Caco-2 (cell line): ENCODE data around the gene INSM2. TPM values are rescaled to one million over a fixed set of nuclear protein-coding genes. Genes with fewer than 3 reads are reported as not detected.

Experiments used
- BruUV-seq: library from RNA; stranded (reverse); fragments of 400-500 nt; replicated peaks from 2 replicates; lab custom pipeline; 2021; lab: Mats Ljungman, UMichigan
- CTCF ChIA-PET: fragments of 300-600 bp; sonication (Branson Sonifier 250); formaldehyde crosslinking; loops from one replicate; lab custom pipeline; 2022; ENCODE audit warnings: antibody characterized with exemption; lab: Charles Lee
- POLR2A ChIA-PET: fragments of 300-600 bp; sonication (Branson Sonifier 250); formaldehyde crosslinking; loops from one replicate; lab custom pipeline; 2022; ENCODE audit warnings: antibody characterized with exemption; lab: Charles Lee
- DNase-seq, 2 experiments: peaks; one replicate each; pipeline versions ENCODE4 v3.0.0 to v3.0.0-alpha.2; 2020 to 2022
- H3K27me3 ChIP-seq: replicated peaks from 2 replicates; pipeline ENCODE4 v1.6.0; 2011; ENCODE audit warnings: low read length; ENCODE audit not compliant: control insufficient read depth, insufficient read depth
- H3K36me3 ChIP-seq: 2 replicates; pipeline ENCODE4 v1.5.1; 2011; ENCODE audit warnings: low read length; ENCODE audit not compliant: control insufficient read depth, insufficient read depth
- H3K4me1 ChIP-seq: fragments of 250-450 bp; sonication (Bioruptor Pico); 2 replicates; pipeline ENCODE4 v1.5.1; 2020; ENCODE audit warnings: mild to moderate bottlenecking
- H3K4me3 ChIP-seq: 2 replicates; pipeline ENCODE4 v1.5.1; 2011; ENCODE audit warnings: low read depth, mild to moderate bottlenecking, control low read depth, low read length
- H3K9me3 ChIP-seq: fragments of 250-450 bp; sonication (Bioruptor Pico); 2 replicates; pipeline ENCODE4 v1.5.1; 2020; ENCODE audit warnings: mild to moderate bottlenecking, moderate library complexity
- H3K27ac Mint-ChIP-seq: one replicate; pipeline ENCODE4 v1.8.0; 2022; ENCODE audit warnings: mixed read lengths; ENCODE audit not compliant: unreplicated experiment
- H3K27me3 Mint-ChIP-seq: one replicate; pipeline ENCODE4 v1.8.0; 2022; ENCODE audit warnings: mixed read lengths; ENCODE audit not compliant: insufficient read depth, unreplicated experiment
- H3K36me3 Mint-ChIP-seq: one replicate; pipeline ENCODE4 v1.8.0; 2022; ENCODE audit warnings: mild to moderate bottlenecking, mixed read lengths; ENCODE audit not compliant: insufficient read depth, unreplicated experiment
- H3K4me1 Mint-ChIP-seq: one replicate; pipeline ENCODE4 v1.8.0; 2022; ENCODE audit warnings: low read depth, mixed read lengths; ENCODE audit not compliant: unreplicated experiment
- H3K4me3 Mint-ChIP-seq: one replicate; pipeline ENCODE4 v1.8.0; 2022; ENCODE audit warnings: mild to moderate bottlenecking, moderate library complexity, mixed read lengths; ENCODE audit not compliant: unreplicated experiment
- H3K9me3 Mint-ChIP-seq: one replicate; pipeline ENCODE4 v1.8.0; 2022; ENCODE audit warnings: mixed read lengths; ENCODE audit not compliant: unreplicated experiment
- intact Hi-C: fragments of 100-400 bp; cut with micrococcal nuclease; formaldehyde crosslinking; loops from one replicate; pipeline ENCODE4 v1.10.0; 2022; ENCODE audit not compliant: unreplicated experiment
- total RNA-seq: library from RNA; stranded (reverse); gene quantifications from 2 replicates; pipeline ENCODE4 v1.2.3, GENCODE V29; 2022
- TF ChIP-seq, protein P1 (sequence below), 2 experiments: fragments of 200-600 bp in 1 of 2; IDR thresholded peaks; 1 replicate in 1 of 2; 2 replicates in 1 of 2; pipeline versions ENCODE4 v1.5.1 to v1.8.0; 2011 to 2022; ENCODE audit warnings: antibody characterized with exemption in 1 of 2, control low read depth in 1 of 2, inconsistent platforms in 1 of 2, low read depth in 1 of 2, low read length in 1 of 2, mild to moderate bottlenecking in 1 of 2, moderate library complexity in 1 of 2; ENCODE audit not compliant: insufficient read depth in 1 of 2, severe bottlenecking in 1 of 2, unreplicated experiment in 1 of 2

INSM2 gene
- total RNA-seq, 1 experiment from 2014 or later, result not detected

DNA sequence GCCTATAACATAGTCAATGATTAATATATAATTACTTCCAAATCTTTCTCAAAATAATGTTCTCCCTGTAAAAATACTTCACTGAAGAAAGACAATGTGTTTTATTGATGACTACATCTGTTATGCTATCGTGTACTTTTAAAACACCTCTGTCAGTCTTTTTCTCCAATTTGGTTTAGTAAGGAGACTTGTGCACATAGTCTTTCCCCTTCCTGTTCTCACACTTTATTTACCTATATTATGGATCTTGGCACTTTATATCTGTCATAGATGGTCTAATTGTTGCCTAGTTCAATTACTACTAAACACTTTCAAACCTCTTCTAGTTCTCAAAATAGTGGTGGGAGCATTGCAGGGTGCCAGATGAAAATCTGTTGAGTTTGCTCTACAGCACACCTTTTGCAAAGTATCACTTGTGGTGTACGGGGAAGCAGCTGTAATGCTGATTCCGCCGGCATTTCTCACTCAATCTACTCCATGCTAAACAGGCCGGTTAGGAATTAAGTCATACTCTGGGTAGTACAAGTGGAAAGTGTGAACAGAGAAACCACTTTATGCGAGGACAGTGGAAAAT lies 1.1 kb upstream of the INSM2 start:
- Histone ChIP-seq H3K9me3 (no peaks in the 10 kb centered on the region), H3K27me3 (no peaks in the 10 kb centered on the region; the same call in 1 of the 2 replicates), H3K4me3 (peak overlapping the region; percentile 62), H3K4me1 (peaks cover 12% of the 10 kb centered on the region), H3K36me3 (no peaks in the 10 kb centered on the region)
- Mint-ChIP-seq H3K9me3 (no peaks in the 10 kb centered on the region), H3K4me1 (peaks cover 7% of the 10 kb centered on the region), H3K4me3 (peak overlapping the region; percentile 88), H3K36me3 (no peaks in the 10 kb centered on the region), H3K27ac (no peak overlapping the region), H3K27me3 (peaks cover 29% of the 10 kb centered on the region)
- intact Hi-C loops, result loop anchor here (2.0 to 5.0 kb wide), 2 partner anchors 94 to 279 kb away; no protein-coding TSS in a partner anchor
- DNase-seq, result no peak
- TF ChIP-seq, protein P1, sequence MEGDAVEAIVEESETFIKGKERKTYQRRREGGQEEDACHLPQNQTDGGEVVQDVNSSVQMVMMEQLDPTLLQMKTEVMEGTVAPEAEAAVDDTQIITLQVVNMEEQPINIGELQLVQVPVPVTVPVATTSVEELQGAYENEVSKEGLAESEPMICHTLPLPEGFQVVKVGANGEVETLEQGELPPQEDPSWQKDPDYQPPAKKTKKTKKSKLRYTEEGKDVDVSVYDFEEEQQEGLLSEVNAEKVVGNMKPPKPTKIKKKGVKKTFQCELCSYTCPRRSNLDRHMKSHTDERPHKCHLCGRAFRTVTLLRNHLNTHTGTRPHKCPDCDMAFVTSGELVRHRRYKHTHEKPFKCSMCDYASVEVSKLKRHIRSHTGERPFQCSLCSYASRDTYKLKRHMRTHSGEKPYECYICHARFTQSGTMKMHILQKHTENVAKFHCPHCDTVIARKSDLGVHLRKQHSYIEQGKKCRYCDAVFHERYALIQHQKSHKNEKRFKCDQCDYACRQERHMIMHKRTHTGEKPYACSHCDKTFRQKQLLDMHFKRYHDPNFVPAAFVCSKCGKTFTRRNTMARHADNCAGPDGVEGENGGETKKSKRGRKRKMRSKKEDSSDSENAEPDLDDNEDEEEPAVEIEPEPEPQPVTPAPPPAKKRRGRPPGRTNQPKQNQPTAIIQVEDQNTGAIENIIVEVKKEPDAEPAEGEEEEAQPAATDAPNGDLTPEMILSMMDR (IDR thresholded peaks at IDR 0.05; ENCODE audit: insufficient read depth in 1 of 2, low read depth in 1 of 2, low read length in 1 of 2, severe bottlenecking in 1 of 2, unreplicated experiment in 1 of 2), result no peak
- ChIA-PET POLR2A (interaction anchor here (0.8 kb wide), 1 partner anchor 129 kb away, joined by 3 read pairs; no protein-coding TSS in a partner anchor), CTCF (interaction anchor here (1.2 to 1.8 kb wide), 3 partner anchors 94 to 285 kb away, joined by 6 to 14 read pairs (median 8); no protein-coding TSS in a partner anchor)
- no TSS peak for BruUV-seq

DNA sequence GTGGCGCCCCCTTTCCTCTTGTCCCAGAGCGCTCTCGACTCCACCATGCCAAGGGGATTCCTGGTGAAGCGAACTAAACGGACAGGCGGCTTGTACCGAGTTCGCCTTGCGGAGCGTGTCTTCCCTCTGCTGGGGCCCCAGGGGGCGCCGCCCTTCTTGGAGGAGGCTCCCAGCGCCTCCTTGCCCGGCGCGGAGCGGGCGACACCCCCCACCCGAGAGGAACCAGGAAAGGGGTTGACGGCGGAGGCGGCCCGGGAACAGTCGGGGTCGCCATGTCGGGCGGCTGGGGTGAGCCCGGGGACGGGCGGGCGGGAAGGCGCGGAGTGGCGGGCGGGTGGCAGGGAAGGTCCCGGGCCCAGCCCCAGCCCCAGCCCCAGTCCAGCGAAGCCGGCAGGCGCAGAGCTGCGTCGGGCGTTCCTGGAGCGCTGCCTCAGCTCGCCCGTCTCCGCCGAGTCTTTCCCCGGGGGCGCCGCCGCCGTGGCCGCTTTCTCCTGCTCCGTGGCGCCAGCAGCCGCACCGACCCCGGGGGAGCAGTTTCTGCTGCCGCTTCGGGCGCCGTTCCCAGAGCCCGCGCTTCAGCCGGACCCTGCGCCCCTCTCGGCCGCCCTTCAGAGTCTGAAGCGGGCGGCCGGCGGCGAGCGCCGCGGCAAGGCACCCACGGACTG lies 376 bp downstream of the INSM2 start:
- peak overlapping the region; percentile 62 for H3K4me3 ChIP-seq
- no TSS peak for BruUV-seq
- peaks cover 12% of the 10 kb centered on the region for H3K4me1 ChIP-seq
- Mint-ChIP-seq H3K36me3 (no peaks in the 10 kb centered on the region), H3K4me1 (peaks cover 7% of the 10 kb centered on the region), H3K4me3 (peak overlapping the region; percentile 88), H3K27ac (no peak overlapping the region), H3K9me3 (no peaks in the 10 kb centered on the region), H3K27me3 (peaks cover 23% of the 10 kb centered on the region)
- ChIA-PET POLR2A (interaction anchor here (0.7 kb wide), 1 partner anchor 292 kb away, joined by 4 read pairs; the partner anchor contains the start of gene BRMS1L), CTCF (interaction anchor here (0.7 to 1.8 kb wide), 7 partner anchors 96 to 288 kb away, joined by 3 to 14 read pairs (median 4); no protein-coding TSS in a partner anchor)
- no peaks in the 10 kb centered on the region for H3K36me3 ChIP-seq
- no peaks in the 10 kb centered on the region; the same call in 1 of the 2 replicates for H3K27me3 ChIP-seq
- intact Hi-C loops, result loop anchor here (1.0 to 5.0 kb wide), 2 partner anchors 153 to 278 kb away; no protein-coding TSS in a partner anchor
- TF ChIP-seq, protein P1 (IDR thresholded peaks at IDR 0.05; ENCODE audit: insufficient read depth in 1 of 2, low read depth in 1 of 2, low read length in 1 of 2, severe bottlenecking in 1 of 2, unreplicated experiment in 1 of 2), result peak; percentile 20 to 22
- H3K9me3 ChIP-seq, result no peaks in the 10 kb centered on the region
- DNase-seq, result no peak

DNA sequence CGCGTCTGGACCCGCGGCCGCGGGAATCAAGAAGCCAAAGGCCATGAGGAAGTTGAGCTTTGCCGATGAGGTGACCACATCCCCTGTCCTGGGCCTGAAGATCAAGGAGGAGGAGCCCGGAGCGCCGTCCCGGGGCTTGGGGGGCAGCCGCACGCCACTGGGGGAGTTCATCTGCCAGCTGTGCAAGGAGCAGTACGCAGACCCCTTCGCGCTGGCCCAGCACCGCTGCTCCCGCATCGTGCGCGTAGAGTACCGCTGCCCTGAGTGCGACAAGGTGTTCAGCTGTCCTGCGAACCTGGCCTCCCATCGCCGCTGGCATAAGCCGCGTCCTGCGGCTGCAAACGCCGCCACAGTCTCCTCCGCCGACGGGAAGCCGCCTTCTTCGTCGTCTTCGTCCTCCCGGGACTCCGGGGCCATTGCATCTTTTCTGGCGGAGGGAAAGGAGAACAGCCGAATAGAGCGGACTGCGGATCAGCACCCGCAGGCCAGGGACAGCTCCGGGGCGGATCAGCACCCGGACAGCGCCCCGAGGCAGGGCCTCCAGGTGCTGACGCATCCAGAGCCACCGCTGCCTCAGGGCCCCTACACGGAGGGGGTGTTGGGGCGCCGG lies 1.0 kb downstream of the INSM2 start:
- intact Hi-C loops, result loop anchor here (1.0 to 5.0 kb wide), 2 partner anchors 152 to 277 kb away; no protein-coding TSS in a partner anchor
- H3K4me1 Mint-ChIP-seq, result peaks cover 7% of the 10 kb centered on the region
- Histone ChIP-seq H3K36me3 (no peaks in the 10 kb centered on the region), H3K9me3 (no peaks in the 10 kb centered on the region), H3K4me3 (peak overlapping the region; percentile 62), H3K4me1 (peaks cover 12% of the 10 kb centered on the region), H3K27me3 (no peaks in the 10 kb centered on the region; the same call in 1 of the 2 replicates)
- no peak overlapping the region for H3K27ac Mint-ChIP-seq
- peak overlapping the region; percentile 88 for H3K4me3 Mint-ChIP-seq
- ChIA-PET POLR2A (no interaction called here), CTCF (interaction anchor here (1.2 to 1.8 kb wide), 2 partner anchors 152 to 283 kb away, joined by 4 to 6 read pairs; no protein-coding TSS in a partner anchor)
- BruUV-seq, result no TSS peak
- no peaks in the 10 kb centered on the region for H3K36me3 Mint-ChIP-seq
- H3K27me3 Mint-ChIP-seq, result peaks cover 19% of the 10 kb centered on the region
- TF ChIP-seq, protein P1 (IDR thresholded peaks at IDR 0.05; ENCODE audit: insufficient read depth in 1 of 2, low read depth in 1 of 2, low read length in 1 of 2, severe bottlenecking in 1 of 2, unreplicated experiment in 1 of 2), result no peak
- peak; percentile 71 to 89 for DNase-seq
- H3K9me3 Mint-ChIP-seq, result no peaks in the 10 kb centered on the region
